Lower leg skin (tissue), 4 donors: ENCODE measurements around the gene TP53. TPM values are rescaled to one million over a fixed set of nuclear protein-coding genes. Genes with fewer than 3 reads are reported as not detected.

ENCODE experiments used
- DNase-seq, 2 donors: peaks; one replicate each; pipeline ENCODE4 v3.0.0-alpha.2; 2019; ENCODE audit warnings: low spot score in 2 of 2
- H3K4me3 ChIP-seq: fragments of 200-600 bp; sonication (generic); 2 replicates; pipeline ENCODE4 v1.5.1; 2017; ENCODE audit warnings: mild to moderate bottlenecking, low read depth; ENCODE audit not compliant: poor library complexity, severe bottlenecking
- POLR2A ChIP-seq, 2 donors: fragments of 450-650 bp; IDR thresholded peaks; one replicate each; pipeline ENCODE4 v1.6.1; 2016 to 2017; ENCODE audit warnings: antibody characterized with exemption in 2 of 2, mild to moderate bottlenecking in 1 of 2, moderate library complexity in 1 of 2
- WGBS, 2 donors: methylation state at CpG; one replicate each; pipeline ENCODE4 v1.1.5; 2018; 5-methylcytosine and 5-hydroxymethylcytosine counted together
- intact Hi-C: fragments of 100-400 bp; cut with DNase I; formaldehyde crosslinking; loops from one replicate; pipeline ENCODE4 v1.15.0; 2023; ENCODE audit warnings: low total_unique reads
- total RNA-seq, 4 donors: library from RNA; depleted of rRNA; stranded (reverse); fragments of >200 nt; gene quantifications; one replicate each; pipeline ENCODE4 v1.1.0, GENCODE V29; 2016
- TF ChIP-seq, protein P1 (sequence below), 3 donors: fragments of 450-650 bp; IDR thresholded peaks; one replicate each; pipeline ENCODE4 v1.5.1; 2016; ENCODE audit warnings: antibody characterized with exemption in 3 of 3, mild to moderate bottlenecking in 3 of 3, moderate library complexity in 2 of 3

Gene TP53
- total RNA-seq, 4 donors from 2014 or later, result 42.8 to 57.3 (median 50.8) TPM

DNA sequence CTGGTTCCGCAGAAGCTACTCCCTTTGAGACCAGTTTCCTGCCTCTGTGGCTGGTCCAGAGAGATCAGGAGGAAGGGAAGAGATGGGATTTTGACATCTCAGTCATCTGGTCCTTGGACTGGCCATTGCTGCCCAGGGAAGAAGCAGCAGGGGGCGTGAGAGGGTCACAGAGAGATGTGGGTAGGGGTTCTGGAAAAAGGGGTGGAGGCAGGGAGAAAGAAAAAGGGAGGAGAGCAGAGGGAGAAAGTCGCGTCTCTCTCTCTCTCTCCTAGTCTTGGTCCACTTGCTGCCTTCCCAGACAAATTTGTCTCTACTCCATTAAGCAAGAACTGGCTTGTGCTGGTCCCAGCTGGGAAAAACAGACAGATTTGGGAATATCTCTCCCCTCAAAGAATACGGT is 52.9 kb downstream of the TP53 start:
- 24 to 34% methylated on average over 5 of the region's 5 CpGs for WGBS, 2 donors

DNA sequence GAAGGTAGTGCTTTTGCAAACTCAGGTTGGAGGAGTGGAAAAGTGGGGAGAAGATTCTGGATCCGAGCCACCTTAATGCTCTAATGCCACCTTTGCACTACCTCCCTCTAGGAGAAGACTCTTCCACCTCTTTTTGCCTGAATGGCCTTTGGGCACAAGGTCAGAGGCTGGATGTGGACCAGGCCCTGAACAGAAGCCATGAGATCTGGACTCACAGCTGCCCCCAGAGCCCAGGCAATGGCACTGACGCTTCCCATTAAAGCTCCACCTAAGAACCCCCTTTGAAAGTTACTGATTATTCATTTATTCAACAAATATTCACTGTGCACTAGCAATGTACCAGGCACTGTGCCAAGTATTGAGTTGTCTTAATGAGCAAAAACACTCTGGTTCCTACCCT is 54.2 kb downstream of the TP53 start:
- TF ChIP-seq, protein P1, sequence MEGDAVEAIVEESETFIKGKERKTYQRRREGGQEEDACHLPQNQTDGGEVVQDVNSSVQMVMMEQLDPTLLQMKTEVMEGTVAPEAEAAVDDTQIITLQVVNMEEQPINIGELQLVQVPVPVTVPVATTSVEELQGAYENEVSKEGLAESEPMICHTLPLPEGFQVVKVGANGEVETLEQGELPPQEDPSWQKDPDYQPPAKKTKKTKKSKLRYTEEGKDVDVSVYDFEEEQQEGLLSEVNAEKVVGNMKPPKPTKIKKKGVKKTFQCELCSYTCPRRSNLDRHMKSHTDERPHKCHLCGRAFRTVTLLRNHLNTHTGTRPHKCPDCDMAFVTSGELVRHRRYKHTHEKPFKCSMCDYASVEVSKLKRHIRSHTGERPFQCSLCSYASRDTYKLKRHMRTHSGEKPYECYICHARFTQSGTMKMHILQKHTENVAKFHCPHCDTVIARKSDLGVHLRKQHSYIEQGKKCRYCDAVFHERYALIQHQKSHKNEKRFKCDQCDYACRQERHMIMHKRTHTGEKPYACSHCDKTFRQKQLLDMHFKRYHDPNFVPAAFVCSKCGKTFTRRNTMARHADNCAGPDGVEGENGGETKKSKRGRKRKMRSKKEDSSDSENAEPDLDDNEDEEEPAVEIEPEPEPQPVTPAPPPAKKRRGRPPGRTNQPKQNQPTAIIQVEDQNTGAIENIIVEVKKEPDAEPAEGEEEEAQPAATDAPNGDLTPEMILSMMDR (IDR thresholded peaks at IDR 0.05), result no peak
- TF ChIP-seq POLR2A (IDR thresholded peaks at IDR 0.05), result no peak
- DNase-seq, result no peak
- intact Hi-C loops, result no loop called here
- 91 to 98% methylated on average over 2 of the region's 2 CpGs for WGBS, 2 donors
- H3K4me3 ChIP-seq, result no peak overlapping the region

More for the DNA sequence above, 52.9 kb downstream of the TP53 start:
- no peak overlapping the region for H3K4me3 ChIP-seq
- TF ChIP-seq POLR2A (IDR thresholded peaks at IDR 0.05), result no peak
- TF ChIP-seq, protein P1 (IDR thresholded peaks at IDR 0.05), result no peak
- intact Hi-C loops, result no loop called here
- no peak for DNase-seq

DNA sequence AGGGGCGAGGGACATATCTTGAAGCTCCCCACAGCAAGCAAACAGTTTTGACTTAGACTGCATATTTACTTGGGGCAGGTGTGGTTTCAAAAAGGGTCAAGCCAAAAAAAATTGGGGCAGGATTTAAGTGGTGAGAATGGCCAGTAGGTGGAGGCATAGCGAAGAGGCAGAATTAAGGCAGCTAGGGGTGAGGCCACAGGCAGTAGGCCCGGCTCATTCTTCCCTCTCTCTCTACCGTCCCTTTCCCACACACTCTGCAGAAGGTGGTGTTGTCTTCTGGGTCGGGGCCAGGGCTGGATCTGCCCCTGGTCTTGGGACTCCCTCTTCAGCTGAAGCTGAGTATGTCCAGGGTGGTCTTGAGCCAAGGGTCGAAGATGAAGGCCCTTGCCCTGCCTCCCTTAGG is 54.8 kb downstream of the TP53 start:
- WGBS, 2 donors, result 41 to 46% methylated on average over 6 of the region's 6 CpGs
- TF ChIP-seq POLR2A (IDR thresholded peaks at IDR 0.05), result no peak
- TF ChIP-seq, protein P1 (IDR thresholded peaks at IDR 0.05), result no peak
- intact Hi-C loops, result no loop called here
- H3K4me3 ChIP-seq, result no peak overlapping the region
- no peak for DNase-seq

DNA sequence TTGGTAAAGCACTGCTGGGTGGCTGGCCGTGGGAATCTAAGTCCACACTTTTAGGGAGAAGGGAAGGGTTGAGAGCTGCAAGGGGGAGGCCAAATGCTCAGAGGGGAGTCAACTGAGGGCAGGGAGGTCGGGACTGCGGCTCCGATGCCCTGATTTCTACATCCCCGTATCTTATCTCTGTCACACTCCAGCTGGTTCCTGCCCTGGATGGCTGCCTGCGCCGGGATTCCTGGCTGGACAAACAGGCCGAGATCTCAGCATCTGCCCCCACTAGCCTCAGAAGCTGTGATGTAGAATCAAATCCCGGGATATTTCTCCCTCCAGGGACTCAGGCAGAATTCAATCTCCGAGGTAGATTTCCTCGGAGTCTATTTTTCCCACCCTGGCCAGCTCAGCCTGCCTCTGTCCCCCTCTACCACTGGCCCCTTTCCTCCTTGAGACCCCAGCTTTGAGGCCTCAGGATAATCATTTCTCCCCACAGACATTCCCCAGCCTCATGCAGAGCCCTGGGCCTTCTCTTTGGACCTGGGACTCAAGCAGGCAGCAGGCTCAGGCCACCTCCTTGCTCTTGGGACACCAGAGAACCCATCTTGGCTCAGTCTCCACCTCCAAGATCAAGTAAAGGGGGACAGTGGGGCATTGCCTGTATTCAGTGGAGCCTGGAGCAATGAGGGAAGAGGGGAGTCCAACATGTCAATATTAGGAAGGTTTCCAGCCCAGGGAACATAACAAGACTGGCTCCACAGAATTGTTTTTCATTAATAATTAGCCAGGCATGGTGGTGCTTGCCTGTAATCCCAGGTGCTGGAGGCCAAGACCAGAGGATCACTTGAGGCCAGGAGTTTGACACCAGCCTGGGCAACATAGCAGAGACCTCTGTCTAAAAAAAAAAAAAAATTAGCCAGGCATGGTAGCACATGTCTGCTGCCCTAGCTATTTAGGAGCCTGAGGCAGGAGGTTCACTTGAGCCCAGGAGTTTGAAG is 55.6 kb downstream of the TP53 start:
- no peak overlapping the region for H3K4me3 ChIP-seq
- TF ChIP-seq, protein P1 (IDR thresholded peaks at IDR 0.05), result no peak
- TF ChIP-seq POLR2A (IDR thresholded peaks at IDR 0.05), result no peak
- DNase-seq, result no peak
- intact Hi-C loops, result no loop called here
- WGBS, 2 donors, result 88 to 90% methylated on average over 11 of the region's 11 CpGs

DNA sequence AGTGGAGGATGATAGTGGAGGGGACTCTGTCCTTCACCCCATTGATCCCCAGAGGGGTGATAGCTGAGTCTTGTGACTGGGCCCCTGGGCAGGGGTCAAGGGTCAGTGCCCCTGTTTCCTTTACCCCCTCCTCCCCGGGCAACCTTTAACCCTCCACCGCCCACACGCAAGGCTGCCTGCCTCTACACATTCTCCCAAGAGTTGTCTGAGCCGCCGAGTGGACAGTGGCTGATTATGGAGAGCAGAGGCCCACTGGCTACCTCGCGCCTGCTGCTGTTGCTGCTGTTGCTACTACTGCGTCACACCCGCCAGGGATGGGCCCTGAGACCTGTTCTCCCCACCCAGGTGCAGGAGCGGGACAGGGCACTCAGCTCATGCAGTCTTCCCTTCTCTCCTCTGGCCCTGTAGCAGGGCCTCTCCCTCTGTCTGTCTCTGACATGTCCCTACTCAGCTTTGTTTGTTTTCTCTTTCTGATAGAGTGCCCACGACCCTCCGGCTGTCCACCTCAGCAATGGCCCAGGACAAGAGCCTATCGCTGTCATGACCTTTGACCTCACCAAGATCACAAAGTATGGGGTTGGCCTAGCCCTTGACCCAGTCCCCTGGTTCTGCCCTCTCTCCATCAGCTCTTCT is 57.2 kb downstream of the TP53 start, which contains the start of gene SHBG:
TSS of gene SHBG (plus strand) at position 197 of the 633 bp plus-strand sequence. CDS start at position 235, 38 bp downstream.
- TF ChIP-seq, protein P1 (IDR thresholded peaks at IDR 0.05), result no peak
- TF ChIP-seq POLR2A (IDR thresholded peaks at IDR 0.05), result no peak
- H3K4me3 ChIP-seq, result no peak within 1 kb of the TSS
- intact Hi-C loops, result no loop called here
- WGBS, 2 donors, result 85% methylated on average over 13 of the region's 13 CpGs
- DNase-seq, result no peak
